DOHH2 (cell line): ENCODE results near the gene TMEM37.

Experiments used
- EZH2phosphoT487 ChIP-seq: fragments of 200-600 bp; sonication (generic); IDR thresholded peaks from 2 replicates; pipeline ENCODE4 v1.6.1; 2017; ENCODE audit warnings: borderline replicate concordance, mild to moderate bottlenecking, antibody characterized with exemption, low read length, moderate library complexity, mixed read lengths
- TF ChIP-seq, protein P1 (sequence below): fragments of 200-600 bp; sonication (generic); IDR thresholded peaks from one replicate; pipeline ENCODE4 v1.5.1; 2014; ENCODE audit warnings: antibody characterized with exemption, mild to moderate bottlenecking, low read depth, low read length; ENCODE audit not compliant: poor library complexity, severe bottlenecking

DNA sequence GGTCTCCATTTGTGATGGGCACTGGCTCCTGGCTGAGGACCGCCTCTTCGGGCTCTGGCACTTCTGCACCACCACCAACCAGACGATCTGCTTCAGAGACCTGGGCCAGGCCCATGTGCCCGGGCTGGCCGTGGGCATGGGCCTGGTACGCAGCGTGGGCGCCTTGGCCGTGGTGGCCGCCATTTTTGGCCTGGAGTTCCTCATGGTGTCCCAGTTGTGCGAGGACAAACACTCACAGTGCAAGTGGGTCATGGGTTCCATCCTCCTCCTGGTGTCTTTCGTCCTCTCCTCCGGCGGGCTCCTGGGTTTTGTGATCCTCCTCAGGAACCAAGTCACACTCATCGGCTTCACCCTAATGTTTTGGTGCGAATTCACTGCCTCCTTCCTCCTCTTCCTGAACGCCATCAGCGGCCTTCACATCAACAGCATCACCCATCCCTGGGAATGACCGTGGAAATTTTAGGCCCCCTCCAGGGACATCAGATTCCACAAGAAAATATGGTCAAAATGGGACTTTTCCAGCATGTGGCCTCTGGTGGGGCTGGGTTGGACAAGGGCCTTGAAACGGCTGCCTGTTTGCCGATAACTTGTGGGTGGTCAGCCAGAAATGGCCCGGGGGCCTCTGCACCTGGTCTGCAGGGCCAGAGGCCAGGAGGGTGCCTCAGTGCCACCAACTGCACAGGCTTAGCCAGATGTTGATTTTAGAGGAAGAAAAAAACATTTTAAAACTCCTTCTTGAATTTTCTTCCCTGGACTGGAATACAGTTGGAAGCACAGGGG is 5.5 kb downstream of the TMEM37 start:
- TF ChIP-seq, protein P1, sequence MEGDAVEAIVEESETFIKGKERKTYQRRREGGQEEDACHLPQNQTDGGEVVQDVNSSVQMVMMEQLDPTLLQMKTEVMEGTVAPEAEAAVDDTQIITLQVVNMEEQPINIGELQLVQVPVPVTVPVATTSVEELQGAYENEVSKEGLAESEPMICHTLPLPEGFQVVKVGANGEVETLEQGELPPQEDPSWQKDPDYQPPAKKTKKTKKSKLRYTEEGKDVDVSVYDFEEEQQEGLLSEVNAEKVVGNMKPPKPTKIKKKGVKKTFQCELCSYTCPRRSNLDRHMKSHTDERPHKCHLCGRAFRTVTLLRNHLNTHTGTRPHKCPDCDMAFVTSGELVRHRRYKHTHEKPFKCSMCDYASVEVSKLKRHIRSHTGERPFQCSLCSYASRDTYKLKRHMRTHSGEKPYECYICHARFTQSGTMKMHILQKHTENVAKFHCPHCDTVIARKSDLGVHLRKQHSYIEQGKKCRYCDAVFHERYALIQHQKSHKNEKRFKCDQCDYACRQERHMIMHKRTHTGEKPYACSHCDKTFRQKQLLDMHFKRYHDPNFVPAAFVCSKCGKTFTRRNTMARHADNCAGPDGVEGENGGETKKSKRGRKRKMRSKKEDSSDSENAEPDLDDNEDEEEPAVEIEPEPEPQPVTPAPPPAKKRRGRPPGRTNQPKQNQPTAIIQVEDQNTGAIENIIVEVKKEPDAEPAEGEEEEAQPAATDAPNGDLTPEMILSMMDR: no peak
- no peak for TF ChIP-seq EZH2phosphoT487
